Left lung (tissue), 10 donors: ENCODE results near the gene SSNA1. TPM values are rescaled to one million over a fixed set of nuclear protein-coding genes. Genes with fewer than 3 reads are reported as not detected.

Experiments used
- ATAC-seq: fragments of 200-7000 bp; cut with Tn5 transposase; one replicate; pipeline ENCODE4 v1.9.1; 2020; ENCODE audit warnings: moderate library complexity
- DNase-seq, 4 donors: peaks; one replicate each; pipeline ENCODE4 v3.0.0-alpha.2; 2013 to 2020
- H3K27ac ChIP-seq, 2 donors: fragments of 200-600 bp; sonication (generic) in 1 of 2; one replicate each; pipeline versions ENCODE4 v1.5.0 to v1.8.0; 2020 to 2021
- H3K27me3 ChIP-seq, 2 donors: fragments of 200-600 bp; sonication (generic) in 1 of 2; one replicate each; pipeline versions ENCODE4 v1.5.0 to v1.8.0; 2020 to 2021
- H3K36me3 ChIP-seq, 2 donors: fragments of 200-600 bp; sonication (generic) in 1 of 2; one replicate each; pipeline versions ENCODE4 v1.5.0 to v1.8.0; 2020 to 2021
- H3K4me1 ChIP-seq, 2 donors: fragments of 200-600 bp; one replicate each; pipeline ENCODE4 v1.8.0; 2021
- H3K4me3 ChIP-seq, 2 donors: fragments of 200-600 bp; sonication (generic) in 1 of 2; one replicate each; pipeline versions ENCODE4 v1.5.0 to v1.8.0; 2020 to 2021; ENCODE audit warnings: mild to moderate bottlenecking in 1 of 2
- H3K9me3 ChIP-seq, 2 donors: fragments of 200-600 bp; sonication (generic) in 1 of 2; one replicate each; pipeline versions ENCODE4 v1.5.0 to v1.8.0; 2020 to 2021
- CTCF ChIP-seq, 2 donors: fragments of 200-600 bp; sonication (generic) in 1 of 2; IDR thresholded peaks; one replicate each; pipeline versions ENCODE4 v1.5.0 to v1.8.0; 2021; ENCODE audit warnings: antibody characterized with exemption in 2 of 2
- intact Hi-C, 2 donors: fragments of 100-400 bp; cut with DNase I; formaldehyde crosslinking; loops; one replicate each; pipeline versions ENCODE4 v1.11.2 to v1.14.2; 2022
- polyA plus RNA-seq, 6 donors: library from polyadenylated mRNA; unstranded; fragments of 120-200 nt; gene quantifications; one replicate each; pipeline ENCODE4 v1.2.1, GENCODE V29; 2013; ENCODE audit not compliant: insufficient read length in 6 of 6
- total RNA-seq, 2 donors: library from RNA; stranded (reverse); fragmentation: NEBNext Ultra II Directional; extraction: Animal tissue kit (Norgen Biotek cat#: 25700); gene quantifications; one replicate each; pipeline ENCODE4 v1.2.1, GENCODE V29; 2021
- donor health status: DM: no; HTN: yes; CAD: no.
- donor health status: DM: no; HTN: no; CAD: no.

SSNA1 gene
- total and polyA plus RNA-seq, 8 donors = 38.7 to 68.0 (median 53.3) TPM

- Histone ChIP-seq H3K36me3 (no peaks in the 10 kb centered on the region), H3K27ac (no peak overlapping the region), H3K27me3 (peaks cover 87 to 100% of the 10 kb centered on the region in 2 donors), H3K9me3 (no peaks in the 10 kb centered on the region), H3K4me3 (peak overlapping the region; percentile 11 to 36), H3K4me1 (peaks cover 6 to 19% of the 10 kb centered on the region in 2 donors)
- ATAC-seq (peak; percentile 76), DNase-seq (peak in 1 of 4 donors; percentile 28)
- TF ChIP-seq CTCF (IDR thresholded peaks at IDR 0.05) = no peak
- intact Hi-C loops = no loop called here
Observed at GRCh38 chr9:137162505-137163364, 25.7 kb upstream of the SSNA1 start.

- ATAC-seq (peak; percentile 63), DNase-seq (no peak)
- Histone ChIP-seq H3K27ac (no peak overlapping the region), H3K27me3 (peaks cover 94 to 100% of the 10 kb centered on the region in 2 donors), H3K4me1 (peaks cover 11 to 25% of the 10 kb centered on the region in 2 donors), H3K36me3 (no peaks in the 10 kb centered on the region), H3K9me3 (no peaks in the 10 kb centered on the region), H3K4me3 (peak overlapping the region; percentile 11 to 36)
- intact Hi-C loops = no loop called here
- TF ChIP-seq CTCF (IDR thresholded peaks at IDR 0.05) = no peak
Observed at GRCh38 chr9:137163365-137163715, 25.1 kb upstream of the SSNA1 start.

GRCh38 chr9:137163805-137164204 lies 24.7 kb upstream of the SSNA1 start:
- Histone ChIP-seq H3K4me1 (peaks cover 14 to 30% of the 10 kb centered on the region in 2 donors), H3K9me3 (no peaks in the 10 kb centered on the region), H3K4me3 (no peak overlapping the region), H3K36me3 (no peaks in the 10 kb centered on the region), H3K27me3 (peaks cover 96 to 100% of the 10 kb centered on the region in 2 donors), H3K27ac (no peak overlapping the region)
- DNase-seq = no peak
- no peak for TF ChIP-seq CTCF (IDR thresholded peaks at IDR 0.05)
- intact Hi-C loops = no loop called here
- ATAC-seq = no peak

GRCh38 chr9:137164370-137165249 lies 23.9 kb upstream of the SSNA1 start:
- no peak for DNase-seq

More at GRCh38 chr9:137164370-137165249, 23.9 kb upstream of the SSNA1 start:
- H3K27me3 ChIP-seq = peaks cover 96 to 100% of the 10 kb centered on the region in 2 donors
- intact Hi-C loops = no loop called here
- no peaks in the 10 kb centered on the region for H3K36me3 ChIP-seq
- H3K4me1 ChIP-seq = peaks cover 14 to 38% of the 10 kb centered on the region in 2 donors
- no peak overlapping the region for H3K27ac ChIP-seq
- no peaks in the 10 kb centered on the region for H3K9me3 ChIP-seq
- no peak for ATAC-seq
- no peak for TF ChIP-seq CTCF (IDR thresholded peaks at IDR 0.05)
- H3K4me3 ChIP-seq = no peak overlapping the region
